CD4-positive, alpha-beta T cell treated with Interleukin-1 beta for 1 hour (primary cell): ENCODE results near the gene M1AP.
A peak's percentile ranks its signal among the peaks of the same experiment; 100 is the strongest.

Experiments used
- DNase-seq, 2 donors: peaks; one replicate each; pipeline ENCODE4 v3.0.0-alpha.2; 2020 to 2022

The M1AP gene

GRCh38 chr2:74648009-74648443 lies at the start of gene M1AP:
Gene M1AP, minus strand, starts transcription at chr2:74648330. Its CDS starts 8,055 bp downstream, at chr2:74640275.
- peak in 1 of 2 donors; percentile 4 for DNase-seq

- DNase-seq: no peak
These were observed 48.7 kb upstream of the M1AP start for GRCh38 chr2:74696829-74697228.

GRCh38 chr2:74695663-74696062 lies 47.5 kb upstream of the M1AP start:
- DNase-seq: no peak

GRCh38 chr2:74694281-74694680 lies 46.2 kb upstream of the M1AP start:
- no peak for DNase-seq

GRCh38 chr2:74693668-74694067 lies 45.5 kb upstream of the M1AP start:
- DNase-seq: no peak

- no peak for DNase-seq
These were observed 45.1 kb upstream of the M1AP start for GRCh38 chr2:74693213-74693612.

- no peak for DNase-seq
These were observed 43.8 kb upstream of the M1AP start for GRCh38 chr2:74691929-74692328.

- peak; percentile 3 to 47 for DNase-seq
These were observed 42.4 kb upstream of the M1AP start for GRCh38 chr2:74690571-74690970.

GRCh38 chr2:74689671-74690070 lies 41.5 kb upstream of the M1AP start:
- no peak for DNase-seq

- DNase-seq: no peak
These were observed 40.8 kb upstream of the M1AP start for GRCh38 chr2:74688881-74689280.

- DNase-seq: no peak
These were observed 37.3 kb upstream of the M1AP start for GRCh38 chr2:74685408-74685807.

- DNase-seq: no peak
These were observed 34.4 kb upstream of the M1AP start for GRCh38 chr2:74682501-74682900.

- no peak for DNase-seq
These were observed 31.5 kb upstream of the M1AP start for GRCh38 chr2:74679615-74680014.

- no peak for DNase-seq
These were observed 28.2 kb upstream of the M1AP start for GRCh38 chr2:74676331-74676730.

GRCh38 chr2:74675090-74675489 lies 27.0 kb upstream of the M1AP start:
- DNase-seq: no peak

- no peak for DNase-seq
These were observed 25.8 kb upstream of the M1AP start for GRCh38 chr2:74673826-74674528.

GRCh38 chr2:74671479-74671878 lies 23.3 kb upstream of the M1AP start:
- DNase-seq: no peak

- DNase-seq: no peak
These were observed 22.1 kb upstream of the M1AP start for GRCh38 chr2:74670263-74670662.

GRCh38 chr2:74668087-74668486 lies 20.0 kb upstream of the M1AP start:
- no peak for DNase-seq

- no peak for DNase-seq
These were observed 11.3 kb upstream of the M1AP start for GRCh38 chr2:74659462-74659861.

GRCh38 chr2:74658516-74658915 lies 10.4 kb upstream of the M1AP start:
- DNase-seq: no peak

GRCh38 chr2:74655579-74655978 lies 7.4 kb upstream of the M1AP start:
- no peak for DNase-seq

GRCh38 chr2:74653985-74654882 lies 6.1 kb upstream of the M1AP start, which contains the start of gene SEMA4F:
Gene SEMA4F, plus strand, starts transcription at chr2:74654247. Its CDS starts 130 bp downstream, at chr2:74654377.
- DNase-seq: peak; percentile 94 to 96

- DNase-seq: no peak
These were observed 5.5 kb upstream of the M1AP start for GRCh38 chr2:74653589-74653984.
